Mesenteric fat pad (tissue), 1 donor: Measurements from ENCODE around the gene CPLANE1. TPM values are rescaled to one million over a fixed set of nuclear protein-coding genes. Genes with fewer than 3 reads are reported as not detected.
"Not testable (repeated sequence)": the region's sequence is repeated elsewhere in the genome, so short reads cannot be mapped to it uniquely, and the experiment has no call there.

Source experiments
- DNase-seq: peaks from one replicate; pipeline ENCODE4 v3.0.0-alpha.2; 2020; ENCODE audit warnings: low spot score
- long read RNA-seq: library from polyadenylated mRNA; unstranded; transcript quantifications from one replicate; pipeline ENCODE4 v2.0.0, GENCODE V29; 2020
- total RNA-seq: library from RNA; stranded (reverse); fragmentation: NEBNext Ultra II Directional; extraction: Animal tissue kit (Norgen Biotek cat#: 25700); gene quantifications from one replicate; pipeline ENCODE4 v1.2.1, GENCODE V29; 2021
- donor health status: DM: yes; HTN: yes; CAD: no.

Gene CPLANE1
- 18.1 TPM for total RNA-seq
- long read RNA-seq, partial matches to known transcripts, result 2 of 9 reads
- long read RNA-seq, other reads (novel, unspliced or antisense), result 7 of 9 reads

DNA sequence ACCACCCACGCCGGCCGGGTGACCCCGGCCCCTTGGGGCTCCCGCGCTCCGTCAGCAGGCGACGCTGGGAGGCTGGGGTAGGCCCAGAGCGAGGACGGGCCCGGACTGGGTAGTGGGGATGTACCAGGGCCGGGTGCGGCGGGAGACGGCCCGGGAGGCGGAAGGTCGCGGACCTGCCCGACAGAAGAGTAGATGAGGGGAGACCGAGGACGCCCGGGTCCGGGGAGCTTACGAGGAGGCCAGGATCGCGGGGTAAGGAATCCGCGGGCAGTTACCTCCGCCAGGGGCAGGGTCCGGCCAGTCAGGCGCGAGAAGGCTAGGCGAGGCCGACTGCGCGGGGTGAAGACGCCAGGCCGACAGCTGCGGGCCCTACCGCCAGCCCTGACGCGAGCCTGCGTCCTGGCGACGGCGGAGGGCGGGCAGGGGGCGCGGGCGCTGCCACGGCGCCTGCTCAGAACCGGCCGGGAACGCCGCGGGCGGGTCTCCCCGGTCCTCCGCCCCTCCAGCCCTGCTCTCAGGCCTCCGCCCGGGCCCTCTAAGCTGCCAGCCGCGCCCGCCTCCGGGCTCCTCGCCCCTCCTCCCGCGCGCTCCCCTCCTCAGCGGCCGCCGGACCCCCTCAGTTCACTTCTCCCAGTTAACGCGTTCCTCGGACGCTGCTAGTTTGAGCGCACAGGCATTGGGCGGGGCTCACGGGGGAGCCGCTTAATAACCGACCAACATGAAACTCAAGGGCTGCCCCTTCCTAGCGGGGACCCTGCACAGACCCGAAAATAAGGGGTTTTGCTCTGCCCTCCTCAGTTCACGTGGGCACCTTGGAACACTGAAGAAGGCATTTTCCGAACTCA lies at the start of gene CPLANE1:
CPLANE1 (minus strand) TSS at position 407 of the 845 bp plus-strand sequence. CDS start 1,678 bp downstream, outside the sequence.
- DNase-seq, result peak; percentile 92

DNA sequence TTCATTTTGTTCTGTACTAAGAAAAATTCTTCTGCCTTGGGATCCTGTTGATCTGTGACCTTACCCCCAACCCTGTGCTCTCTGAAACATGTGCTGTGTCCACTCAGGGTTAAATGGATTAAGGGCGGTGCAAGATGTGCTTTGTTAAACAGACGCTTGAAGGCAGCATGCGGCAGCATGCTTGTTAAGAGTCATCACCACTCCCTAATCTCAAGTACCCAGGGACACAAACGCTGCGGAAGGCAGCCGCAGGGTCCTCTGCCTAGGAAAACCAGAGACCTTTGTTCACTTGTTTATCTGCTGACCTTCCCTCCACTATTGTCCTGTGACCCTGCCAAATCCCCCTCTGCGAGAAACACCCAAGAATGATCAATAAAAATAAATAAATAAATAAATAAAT lies 47.1 kb upstream of the CPLANE1 start:
- DNase-seq, result not testable (repeated sequence)

DNA sequence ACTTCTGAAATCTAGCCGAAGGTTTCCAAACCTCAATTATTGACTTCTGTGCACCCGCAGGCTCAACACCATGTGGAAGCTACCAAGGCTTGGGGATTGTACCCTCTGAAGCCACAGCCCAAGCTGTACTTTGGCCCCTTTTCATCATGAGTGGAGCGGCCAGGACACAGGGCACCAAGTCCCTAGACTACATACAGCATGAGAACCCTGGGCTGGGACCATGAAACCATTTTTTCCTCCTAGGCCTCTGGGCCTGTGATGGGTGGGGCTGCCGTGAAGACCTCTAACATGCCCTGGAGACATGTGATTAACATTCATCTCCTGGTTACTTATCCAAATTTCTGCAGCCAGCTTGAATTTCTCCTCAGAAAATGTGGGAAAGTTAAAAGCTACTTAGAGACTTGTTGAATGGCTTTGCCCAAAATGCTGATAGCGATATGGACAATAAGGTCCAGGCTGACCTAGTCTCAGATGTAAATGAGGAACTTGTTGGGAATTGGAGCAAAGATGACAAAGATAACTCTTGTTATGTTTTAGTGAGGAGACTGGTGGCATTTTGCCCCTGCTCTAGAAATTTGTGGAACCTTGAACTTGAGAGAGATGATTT lies 34.1 kb upstream of the CPLANE1 start:
- DNase-seq, result no peak

DNA sequence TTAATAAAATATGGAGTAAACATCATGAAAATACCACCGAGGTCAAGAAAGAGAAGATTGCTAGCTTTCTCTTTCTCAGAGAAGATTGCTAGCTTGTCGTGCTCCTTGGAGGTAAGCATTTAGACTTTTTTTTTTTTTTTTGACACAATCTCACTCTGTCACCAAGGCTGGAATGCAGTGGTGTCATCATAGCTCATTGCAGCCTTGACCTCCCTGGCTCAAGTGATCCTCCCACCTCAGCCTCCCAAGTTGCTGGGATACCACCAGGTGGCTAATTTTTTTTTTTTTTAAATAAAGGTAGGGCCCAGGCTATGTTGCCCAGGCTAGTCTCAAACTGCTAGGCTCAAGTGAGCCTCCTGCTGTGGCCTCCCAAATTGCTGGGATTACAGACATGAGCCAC lies 26.3 kb upstream of the CPLANE1 start:
- no peak for DNase-seq

DNA sequence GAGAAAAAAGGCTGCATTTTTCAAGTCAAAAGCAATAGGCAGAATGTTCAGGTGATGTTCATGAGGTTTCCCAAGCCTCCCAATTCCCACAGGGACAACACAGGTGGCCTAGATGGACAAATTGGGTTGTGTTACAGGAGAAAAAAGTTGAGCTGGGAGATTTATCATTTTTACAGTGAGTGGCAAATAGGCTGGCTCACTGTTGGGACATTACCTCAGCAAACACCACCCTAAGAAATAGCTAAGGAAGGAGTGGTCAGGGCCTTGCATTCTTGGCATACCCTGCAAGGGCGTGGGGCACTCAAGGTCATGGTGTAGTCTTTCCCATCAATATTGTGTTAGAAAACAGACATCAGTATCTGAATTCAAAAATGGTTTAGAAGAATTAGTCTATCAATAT lies 23.3 kb upstream of the CPLANE1 start:
- no peak for DNase-seq

DNA sequence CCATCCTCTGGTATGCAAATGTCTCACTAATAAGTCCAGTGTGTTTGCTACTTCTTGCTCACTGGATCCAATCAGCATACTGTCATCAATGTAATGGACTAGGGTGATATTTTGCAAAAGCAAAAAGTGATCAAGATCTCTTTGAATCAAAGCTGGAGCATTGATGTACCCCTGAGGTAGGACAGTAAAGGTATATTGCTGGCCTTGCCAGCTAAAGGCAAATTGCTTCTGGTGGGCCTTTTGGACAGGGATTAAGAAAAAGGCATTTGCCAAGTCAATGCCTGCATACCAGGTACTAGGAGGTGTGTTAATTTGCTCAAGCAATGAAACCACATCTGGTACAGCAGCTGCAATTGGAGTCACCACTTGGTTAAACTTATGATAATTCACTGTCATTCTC lies 18.9 kb upstream of the CPLANE1 start:
- DNase-seq, result not testable (repeated sequence)

DNA sequence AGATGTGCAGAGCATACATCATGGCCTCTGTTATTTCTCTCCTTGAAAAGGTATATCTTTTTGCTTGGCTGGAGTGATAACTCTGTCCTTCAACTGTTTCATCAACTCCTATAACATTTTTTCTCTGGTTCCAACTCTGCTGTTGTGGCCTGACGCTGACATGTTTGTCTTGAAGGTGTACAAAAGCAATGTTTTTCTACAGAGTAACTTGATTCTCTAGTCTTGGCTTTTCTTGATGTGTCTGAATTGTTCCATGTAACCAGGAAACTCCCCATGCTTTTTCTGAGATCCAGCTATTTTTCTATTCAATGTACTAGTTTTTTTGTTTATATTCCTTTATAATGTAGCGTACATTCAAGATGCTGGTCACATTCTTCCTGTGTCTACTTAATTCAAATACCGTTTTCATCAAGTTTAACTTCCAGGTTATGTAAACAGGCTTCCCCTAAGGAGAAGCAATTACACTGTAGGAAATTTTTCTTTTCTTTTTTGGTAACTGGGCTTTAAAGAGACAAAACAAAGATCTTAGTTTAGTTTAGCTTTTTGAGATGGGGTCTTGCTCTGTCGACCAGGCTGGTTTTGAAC lies 6.7 kb upstream of the CPLANE1 start:
- DNase-seq, result no peak

DNA sequence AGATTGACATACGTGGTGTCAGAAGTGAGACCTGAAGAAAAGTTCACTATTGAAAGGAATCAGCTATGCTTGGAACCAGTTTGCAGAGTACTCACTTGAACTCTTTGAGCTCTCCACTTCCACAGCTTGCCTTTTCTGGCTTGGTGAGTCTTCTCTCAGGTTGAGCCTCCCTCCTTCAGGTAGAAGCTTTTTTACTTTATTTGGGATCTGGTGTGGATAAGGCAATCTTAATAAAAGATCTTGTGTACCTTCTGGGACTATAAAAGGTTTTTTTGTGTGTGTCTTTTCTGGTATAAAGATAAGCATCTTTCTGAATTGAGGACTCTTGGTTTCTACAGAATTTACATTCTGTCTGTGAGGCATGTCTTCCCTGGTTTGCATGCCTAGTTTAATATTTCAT lies 5.4 kb upstream of the CPLANE1 start:
- no peak for DNase-seq

DNA sequence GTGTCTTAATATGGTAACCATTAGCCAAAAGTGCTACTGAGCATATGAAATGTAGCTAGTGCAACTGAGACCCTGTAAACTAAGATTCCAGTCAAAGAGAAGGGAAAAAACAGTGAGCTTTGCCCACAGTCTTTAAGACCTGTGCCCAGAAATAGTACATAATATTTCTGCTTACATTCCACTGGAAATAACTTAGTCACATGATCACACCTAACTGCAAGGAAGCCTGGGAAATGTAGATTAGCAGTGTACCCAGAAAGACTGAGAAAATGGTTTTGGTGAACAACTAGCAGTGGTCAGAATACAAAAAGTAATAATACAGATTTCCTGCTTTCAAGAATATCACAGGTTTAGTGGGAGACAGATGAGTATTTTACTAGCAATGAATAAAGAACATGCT lies 2.5 kb upstream of the CPLANE1 start:
- DNase-seq, result no peak

DNA sequence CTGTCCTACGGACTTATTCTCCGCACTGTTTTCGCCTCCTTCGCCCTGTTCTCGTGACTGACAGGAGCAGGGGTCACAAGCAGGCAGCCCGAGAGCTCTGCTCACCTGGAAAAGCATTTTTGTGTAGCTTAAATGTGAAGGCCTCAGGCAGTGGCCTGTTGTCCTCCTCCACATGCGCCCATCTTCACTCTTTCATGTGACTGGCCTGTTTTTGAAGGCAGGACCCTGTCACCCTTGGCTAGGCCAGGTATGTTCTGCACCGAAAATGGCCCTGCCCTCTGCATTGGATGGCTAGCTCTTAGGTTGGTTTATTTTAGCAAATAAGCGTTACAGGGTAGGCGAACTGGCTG lies 614 bp upstream of the CPLANE1 start:
- DNase-seq, result no peak

DNA sequence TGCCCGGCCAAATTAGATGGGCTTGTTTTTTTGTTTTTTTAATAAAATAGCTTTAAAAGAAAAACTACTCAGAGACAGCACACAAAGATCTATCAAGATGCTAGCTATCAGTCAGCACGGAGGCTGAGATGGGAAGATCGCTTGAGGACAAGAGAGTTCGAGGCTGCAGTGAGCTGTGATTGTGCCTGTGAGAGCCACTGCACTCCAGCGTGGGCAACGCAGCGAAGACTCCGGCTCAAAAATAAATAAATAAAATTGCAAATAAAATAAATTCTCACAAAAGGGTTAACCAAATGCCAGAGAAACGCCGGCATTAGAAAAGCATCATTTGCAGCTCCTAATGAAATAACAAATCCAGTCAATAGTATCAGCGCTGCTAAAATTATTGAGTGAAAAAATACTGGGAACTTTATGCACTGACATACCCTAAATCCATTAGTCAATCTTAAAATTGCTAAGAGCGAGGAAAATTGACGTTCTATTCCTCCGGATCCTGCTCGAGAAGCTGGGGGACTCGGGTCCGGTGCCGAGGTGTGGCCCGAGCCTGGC lies 681 bp downstream of the CPLANE1 start:
- DNase-seq, result no peak

DNA sequence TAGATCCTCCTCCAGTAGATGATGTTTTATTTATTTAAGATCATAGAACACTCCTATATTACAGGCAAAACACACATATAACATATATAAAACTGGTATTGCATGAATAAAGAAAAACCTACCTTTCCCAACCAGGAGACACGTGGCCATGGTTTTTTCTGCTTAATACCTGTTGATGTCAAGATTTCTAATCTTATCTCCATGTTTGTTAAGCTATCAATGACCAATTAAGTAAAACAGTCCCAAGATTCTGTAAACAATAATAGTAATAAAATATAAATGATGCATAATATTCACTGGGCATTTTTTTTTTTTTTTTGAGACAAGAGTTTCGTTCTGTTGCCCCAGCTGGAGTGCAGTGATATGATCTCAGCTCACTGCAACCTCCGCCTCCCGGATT lies 1.7 kb downstream of the CPLANE1 start:
- no peak for DNase-seq

DNA sequence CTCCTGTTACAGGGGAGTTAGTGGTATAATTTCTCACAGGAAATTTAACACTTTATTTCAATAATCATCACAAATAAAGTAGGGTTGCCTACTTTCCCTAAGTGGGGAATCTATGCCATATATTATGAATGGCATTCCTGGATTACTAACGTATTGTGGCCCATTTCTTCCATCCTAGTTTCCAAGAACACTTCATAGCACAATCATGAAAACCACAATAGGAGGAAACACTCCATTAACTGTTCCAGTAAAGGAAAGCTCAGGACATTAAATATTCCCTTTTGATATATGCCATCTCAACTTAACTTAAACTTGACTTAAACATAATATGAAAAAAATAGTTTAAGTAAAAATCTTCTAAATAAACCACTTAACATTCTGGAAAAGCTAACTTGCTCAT lies 2.1 kb downstream of the CPLANE1 start:
- no peak for DNase-seq

DNA sequence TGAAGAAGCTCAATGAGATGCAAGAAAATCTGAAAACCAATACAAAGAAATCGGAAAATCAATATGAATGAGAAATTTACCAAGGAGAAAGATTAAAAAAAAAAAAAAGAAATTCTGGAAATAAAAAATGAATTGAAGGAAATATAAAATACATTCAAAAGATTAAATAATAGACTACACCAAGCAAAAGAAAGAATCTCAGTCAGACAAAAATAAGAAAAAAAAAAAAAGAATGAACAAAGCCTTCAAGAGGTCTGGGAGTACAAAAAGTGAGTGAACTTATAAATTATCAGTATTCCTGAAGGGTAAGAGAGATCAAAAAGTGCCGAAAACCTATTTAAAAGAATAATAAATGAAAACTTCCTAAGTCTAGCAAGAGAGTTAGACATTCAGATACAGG lies 14.9 kb downstream of the CPLANE1 start:
- DNase-seq, result no peak

DNA sequence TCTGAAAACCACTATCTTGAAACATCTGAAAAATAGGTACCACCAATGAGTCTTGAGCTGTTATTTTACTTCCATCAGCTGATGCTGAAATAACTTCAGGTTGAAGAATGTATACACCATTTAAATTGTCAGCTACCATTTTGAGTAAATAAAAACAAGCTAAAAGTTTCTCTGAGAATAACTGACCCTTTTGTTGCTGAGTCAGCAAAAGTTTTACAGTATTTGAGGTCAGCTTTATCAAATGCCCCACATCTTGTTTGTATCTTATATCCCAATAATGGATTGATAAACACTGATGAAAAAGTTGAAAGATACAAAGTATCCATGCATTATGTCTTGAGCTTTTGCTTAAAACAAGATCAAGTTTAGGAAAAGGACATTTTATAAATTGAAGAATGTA lies 22.8 kb downstream of the CPLANE1 start:
- DNase-seq, result no peak

DNA sequence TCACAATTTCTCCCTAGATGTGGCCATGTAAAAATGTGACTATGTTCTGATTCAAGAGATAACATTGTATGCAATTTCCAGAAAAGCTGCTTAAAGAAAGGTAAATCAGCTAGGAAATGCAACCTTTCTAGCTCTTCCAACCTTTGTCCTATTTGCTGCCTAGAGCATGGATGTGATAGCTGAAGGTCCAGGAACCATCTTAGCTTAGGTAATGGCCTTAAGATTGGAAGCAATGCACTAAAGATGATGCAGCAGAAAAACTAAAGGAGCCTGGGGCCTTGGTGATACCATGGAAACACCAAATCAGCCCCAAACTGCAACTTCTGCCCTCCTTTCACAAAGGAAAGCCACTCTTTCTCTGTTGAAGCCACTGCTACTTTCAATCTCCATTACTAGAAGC lies 27.0 kb downstream of the CPLANE1 start:
- DNase-seq, result no peak

DNA sequence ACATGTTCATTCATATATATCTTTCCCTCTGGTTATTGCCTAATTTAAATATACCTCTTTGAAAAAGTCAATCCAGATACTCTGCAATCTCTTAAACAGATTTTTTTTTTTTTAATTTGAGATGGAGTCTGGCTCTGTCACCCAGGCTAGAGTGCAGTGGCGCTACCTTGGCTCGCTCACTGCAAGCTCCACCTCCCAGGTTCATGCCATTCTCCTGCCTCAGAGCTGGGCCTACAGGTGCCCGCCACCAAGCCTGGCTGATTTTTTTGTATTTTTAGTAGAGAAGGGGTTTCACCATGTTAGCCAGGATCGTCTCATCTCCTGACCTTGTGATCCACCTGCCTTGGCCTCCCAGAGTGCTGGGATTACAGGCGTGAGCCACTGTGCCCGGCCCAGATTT lies 28.8 kb downstream of the CPLANE1 start:
- not testable (repeated sequence) for DNase-seq

DNA sequence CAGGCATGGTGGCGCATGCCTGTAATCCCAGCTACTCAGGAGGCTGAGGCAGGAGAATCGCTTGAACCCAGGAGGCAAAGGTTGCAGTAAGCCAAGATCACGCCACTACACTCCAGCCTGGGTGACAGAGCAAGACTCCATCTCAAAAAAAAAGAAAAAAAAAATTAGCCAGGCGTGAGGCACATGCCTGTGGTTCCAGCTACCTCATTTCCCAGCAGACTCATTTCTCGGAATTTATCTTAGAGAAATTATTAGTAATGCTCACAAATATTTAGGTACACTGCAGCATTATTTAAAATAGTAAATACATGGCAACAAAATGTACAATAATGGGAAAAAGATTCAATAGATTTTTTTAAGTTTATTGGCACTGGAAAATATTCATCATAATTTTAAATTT lies 29.8 kb downstream of the CPLANE1 start:
- not testable (repeated sequence) for DNase-seq

DNA sequence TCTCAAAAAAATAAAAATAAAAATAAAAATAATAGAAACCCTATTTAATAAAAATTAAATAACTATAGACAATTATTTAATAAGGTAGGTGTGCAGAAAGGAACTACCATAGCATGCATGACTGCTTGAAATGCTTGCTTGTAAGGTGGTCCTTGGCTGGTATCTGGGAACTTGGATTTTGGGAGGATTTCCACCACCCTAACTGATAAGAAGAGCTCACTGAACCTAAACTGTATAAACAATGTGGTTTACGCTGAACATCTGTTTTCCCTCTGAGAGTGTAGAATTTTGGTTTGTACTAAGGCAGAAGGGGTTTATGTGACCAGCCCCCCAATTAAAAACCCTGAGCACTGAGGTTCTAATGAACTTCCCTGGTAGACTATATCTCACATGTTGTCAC lies 31.2 kb downstream of the CPLANE1 start:
- DNase-seq, result no peak

DNA sequence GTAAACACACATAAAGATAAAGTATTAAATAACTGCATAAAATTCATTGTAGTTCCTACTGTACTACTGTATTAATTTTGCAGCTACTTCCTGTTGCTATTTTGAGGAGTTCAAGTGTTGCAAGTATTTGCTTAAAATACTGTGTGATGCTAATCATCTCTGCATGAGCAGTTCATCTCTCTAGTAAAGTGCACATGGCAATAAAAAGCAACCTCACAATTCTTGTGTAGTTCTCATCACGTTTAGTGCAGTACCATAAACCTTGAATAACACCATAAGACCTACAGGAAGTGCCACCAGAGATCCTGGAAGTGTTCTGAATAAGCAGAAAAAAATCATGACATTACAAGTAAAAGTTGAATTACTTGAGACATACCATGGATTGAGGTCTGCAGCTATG lies 34.6 kb downstream of the CPLANE1 start:
- DNase-seq, result no peak

DNA sequence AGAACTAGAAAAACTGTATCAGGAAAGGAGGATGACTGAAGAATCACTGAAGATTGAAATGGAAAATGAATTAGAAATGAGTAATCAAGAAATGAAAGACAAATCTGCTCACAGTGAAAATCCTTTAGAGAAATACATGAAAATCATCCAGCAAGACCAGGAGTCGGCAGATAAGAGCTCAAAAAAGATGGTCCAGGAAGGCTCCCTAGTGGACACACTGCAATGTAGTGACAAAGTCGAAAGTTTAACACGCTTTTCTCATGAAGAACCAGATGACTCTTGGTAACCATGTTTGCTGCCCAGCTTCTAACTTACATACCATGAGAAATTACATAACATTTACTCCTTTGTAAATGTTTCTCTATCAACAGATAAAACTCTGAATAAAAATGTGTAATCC lies 37.1 kb downstream of the CPLANE1 start:
- no peak for DNase-seq

DNA sequence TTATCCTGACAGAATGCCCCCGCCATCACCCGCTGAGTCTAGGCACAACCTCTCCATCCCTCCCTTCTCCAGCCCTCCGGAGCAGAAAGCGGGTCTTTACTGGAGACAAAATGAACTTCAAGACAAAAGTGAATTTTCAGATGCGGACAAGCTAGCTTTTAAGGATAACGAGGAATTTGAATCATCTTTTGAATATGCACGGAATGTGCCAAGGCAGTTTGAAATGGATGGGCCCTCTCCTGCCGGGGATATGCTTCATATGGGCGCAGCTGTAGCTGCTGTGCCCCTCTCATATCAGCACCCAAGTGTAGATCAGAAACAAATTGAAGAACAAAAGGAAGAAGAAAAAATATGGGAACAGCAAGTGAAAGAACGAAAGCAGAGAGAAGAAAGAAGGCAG lies 37.5 kb downstream of the CPLANE1 start:
- no peak for DNase-seq
